ENCODE results near the gene RNF144A.

DNA sequence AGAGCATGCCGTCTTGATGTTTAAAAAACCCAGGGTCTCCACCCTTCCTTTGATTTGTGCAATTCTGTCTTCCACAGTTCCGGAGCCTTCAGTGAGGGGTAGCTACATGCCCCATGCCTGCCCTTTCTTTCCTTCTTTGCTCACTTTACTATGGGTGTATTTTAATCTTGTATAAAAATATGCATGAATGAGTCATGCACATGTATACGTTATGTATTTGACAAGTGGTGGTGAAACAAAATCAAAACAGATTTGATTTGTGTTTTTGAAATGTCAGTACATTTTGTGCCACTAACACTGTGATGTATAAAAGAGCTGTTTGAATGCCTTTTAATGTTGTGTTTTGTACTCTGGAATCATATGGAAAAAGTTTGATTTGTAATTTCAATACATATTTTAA is 126.5 kb downstream of the RNF144A start:
- TF ChIP-seq, protein P1, sequence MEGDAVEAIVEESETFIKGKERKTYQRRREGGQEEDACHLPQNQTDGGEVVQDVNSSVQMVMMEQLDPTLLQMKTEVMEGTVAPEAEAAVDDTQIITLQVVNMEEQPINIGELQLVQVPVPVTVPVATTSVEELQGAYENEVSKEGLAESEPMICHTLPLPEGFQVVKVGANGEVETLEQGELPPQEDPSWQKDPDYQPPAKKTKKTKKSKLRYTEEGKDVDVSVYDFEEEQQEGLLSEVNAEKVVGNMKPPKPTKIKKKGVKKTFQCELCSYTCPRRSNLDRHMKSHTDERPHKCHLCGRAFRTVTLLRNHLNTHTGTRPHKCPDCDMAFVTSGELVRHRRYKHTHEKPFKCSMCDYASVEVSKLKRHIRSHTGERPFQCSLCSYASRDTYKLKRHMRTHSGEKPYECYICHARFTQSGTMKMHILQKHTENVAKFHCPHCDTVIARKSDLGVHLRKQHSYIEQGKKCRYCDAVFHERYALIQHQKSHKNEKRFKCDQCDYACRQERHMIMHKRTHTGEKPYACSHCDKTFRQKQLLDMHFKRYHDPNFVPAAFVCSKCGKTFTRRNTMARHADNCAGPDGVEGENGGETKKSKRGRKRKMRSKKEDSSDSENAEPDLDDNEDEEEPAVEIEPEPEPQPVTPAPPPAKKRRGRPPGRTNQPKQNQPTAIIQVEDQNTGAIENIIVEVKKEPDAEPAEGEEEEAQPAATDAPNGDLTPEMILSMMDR (IDR thresholded peaks at IDR 0.05), result no peak
- TF ChIP-seq POLR2A (IDR thresholded peaks at IDR 0.05), result no peak

All from testis (tissue), 2 donors.